PC-9 (cell line): Measurements from ENCODE around the gene FOXJ1.

Experiments
- CTCF ChIP-seq: fragments of 200-600 bp; sonication (generic); conservative IDR thresholded peaks from 2 replicates; pipeline ENCODE4 v1.6.1; 2017; ENCODE audit warnings: mixed run types, antibody characterized with exemption, mild to moderate bottlenecking, moderate library complexity
- EZH2 ChIP-seq: fragments of 200-600 bp; sonication (generic); IDR thresholded peaks from 2 replicates; pipeline ENCODE4 v1.8.0; 2017; ENCODE audit warnings: antibody characterized with exemption, low read depth

- TF ChIP-seq CTCF, result no peak
- no peak for TF ChIP-seq EZH2
These were observed 25.8 kb downstream of the FOXJ1 start for GRCh38 chr17:76115138-76115754.
